ENCODE data around the gene P2RY12.

The P2RY12 gene

DNA sequence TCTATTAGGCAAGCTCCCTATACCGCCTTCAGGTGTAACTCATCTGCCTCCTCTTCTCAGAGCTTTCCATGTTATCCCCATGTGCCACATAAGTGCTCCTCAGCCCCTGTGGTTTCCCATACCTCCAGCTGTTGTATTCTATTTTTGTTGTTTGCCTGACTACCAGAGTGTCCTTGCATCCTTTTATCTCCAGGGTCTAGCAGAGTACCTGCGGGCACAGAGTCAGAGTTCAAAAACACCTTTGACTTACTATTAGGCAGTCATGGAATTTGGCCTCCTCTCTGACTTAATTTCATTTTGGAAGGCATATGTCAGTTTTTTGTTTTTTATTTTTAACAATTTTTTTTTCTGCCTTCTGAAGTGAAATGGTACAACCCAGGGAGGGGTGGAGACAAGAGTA lies 75.0 kb downstream of the P2RY12 start:
- H3K36me3 Mint-ChIP-seq (ENCODE audit: insufficient read depth) = no peaks in the 10 kb centered on the region
- H3K27ac Mint-ChIP-seq (ENCODE audit: low read depth) = no peak overlapping the region
- ATAC-seq (replicated peaks; ENCODE audit: extremely low read depth, poor library complexity, severe bottlenecking) (no peak), DNase-seq (ENCODE audit: low spot score in 2 of 2) (no peak)
- no peaks in the 10 kb centered on the region for H3K9me3 Mint-ChIP-seq
- peaks cover 13% of the 10 kb centered on the region for H3K4me1 Mint-ChIP-seq
- H3K4me3 Mint-ChIP-seq = no peak overlapping the region
- H3K27me3 Mint-ChIP-seq = no peaks in the 10 kb centered on the region

DNA sequence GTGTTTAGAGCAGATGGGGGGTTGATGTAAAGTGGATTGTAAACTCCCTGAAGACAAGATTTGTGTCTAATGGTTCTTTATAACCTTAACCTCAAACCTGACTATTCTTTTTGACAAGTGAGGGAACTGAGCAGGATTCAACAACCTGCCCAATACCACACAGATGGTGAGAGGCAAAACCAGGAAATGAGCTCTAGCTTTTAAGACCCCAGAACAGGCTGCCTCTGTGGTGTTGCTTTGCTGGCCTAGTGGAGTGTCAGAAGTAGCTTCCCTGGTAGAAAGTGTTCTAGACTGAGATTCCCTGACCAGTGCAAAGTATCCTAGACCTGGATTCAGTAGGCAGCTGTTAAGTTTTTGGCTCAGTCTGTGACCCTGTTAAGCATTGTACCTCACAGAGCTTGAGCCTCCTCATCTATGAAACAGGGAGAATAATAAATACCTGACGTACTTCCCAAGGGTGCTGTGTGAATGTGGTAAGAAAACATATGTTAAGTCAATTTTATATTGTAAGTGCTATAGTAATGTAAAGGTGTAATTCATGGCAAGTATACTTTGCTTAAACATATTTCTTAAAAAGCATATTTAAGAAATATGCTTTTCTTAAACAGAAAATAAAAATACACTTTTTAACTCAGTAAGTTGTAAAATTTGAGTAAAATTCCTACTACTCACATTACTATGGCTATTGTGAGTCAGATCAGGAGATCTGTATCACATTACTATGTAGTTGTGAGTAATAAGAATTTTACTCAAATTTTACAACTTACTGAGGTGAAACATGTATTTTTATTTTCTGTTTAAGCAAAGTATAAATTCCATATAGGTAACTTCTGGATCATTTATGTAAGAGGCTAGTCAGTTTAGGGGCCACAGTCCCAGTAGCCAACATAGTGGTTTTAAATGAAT lies 76.7 kb downstream of the P2RY12 start:
- Mint-ChIP-seq H3K36me3 (ENCODE audit: insufficient read depth) (peaks cover 1% of the 10 kb centered on the region), H3K4me1 (peaks cover 13% of the 10 kb centered on the region)
- no peak for ATAC-seq (replicated peaks; ENCODE audit: extremely low read depth, poor library complexity, severe bottlenecking)

DNA sequence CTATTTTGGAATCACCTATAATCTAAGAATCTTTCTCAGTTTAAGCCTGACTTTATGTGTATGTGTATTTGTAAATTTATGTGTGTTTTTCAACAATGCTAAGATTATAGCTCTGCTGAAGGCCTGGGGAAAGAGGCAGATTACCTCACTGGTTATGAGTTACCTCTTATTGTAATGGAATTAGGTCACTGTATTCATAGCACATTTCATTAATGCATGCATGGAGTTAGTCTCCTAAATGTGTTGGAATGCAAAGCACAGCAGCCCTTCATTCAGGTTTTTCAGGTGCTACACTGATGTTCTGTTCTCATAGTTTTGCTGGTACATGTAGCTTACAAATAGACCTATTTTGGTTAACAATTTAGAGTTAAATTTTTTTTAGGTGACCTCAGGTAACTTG lies 77.4 kb downstream of the P2RY12 start:
- peaks cover 20% of the 10 kb centered on the region for H3K27me3 Mint-ChIP-seq
- H3K4me3 Mint-ChIP-seq = no peak overlapping the region
- DNase-seq (ENCODE audit: low spot score in 2 of 2) (no peak), ATAC-seq (replicated peaks; ENCODE audit: extremely low read depth, poor library complexity, severe bottlenecking) (no peak)
- peaks cover 13% of the 10 kb centered on the region for H3K4me1 Mint-ChIP-seq
- H3K36me3 Mint-ChIP-seq (ENCODE audit: insufficient read depth) = peaks cover 1% of the 10 kb centered on the region
- H3K27ac Mint-ChIP-seq (ENCODE audit: low read depth) = no peak overlapping the region
- H3K9me3 Mint-ChIP-seq = no peaks in the 10 kb centered on the region

More for the DNA sequence above, 76.7 kb downstream of the P2RY12 start:
- no peaks in the 10 kb centered on the region for H3K9me3 Mint-ChIP-seq
- no peak for DNase-seq (ENCODE audit: low spot score in 2 of 2)
- H3K27me3 Mint-ChIP-seq = peaks cover 15% of the 10 kb centered on the region
- no peak overlapping the region for H3K27ac Mint-ChIP-seq (ENCODE audit: low read depth)
- H3K4me3 Mint-ChIP-seq = no peak overlapping the region

DNA sequence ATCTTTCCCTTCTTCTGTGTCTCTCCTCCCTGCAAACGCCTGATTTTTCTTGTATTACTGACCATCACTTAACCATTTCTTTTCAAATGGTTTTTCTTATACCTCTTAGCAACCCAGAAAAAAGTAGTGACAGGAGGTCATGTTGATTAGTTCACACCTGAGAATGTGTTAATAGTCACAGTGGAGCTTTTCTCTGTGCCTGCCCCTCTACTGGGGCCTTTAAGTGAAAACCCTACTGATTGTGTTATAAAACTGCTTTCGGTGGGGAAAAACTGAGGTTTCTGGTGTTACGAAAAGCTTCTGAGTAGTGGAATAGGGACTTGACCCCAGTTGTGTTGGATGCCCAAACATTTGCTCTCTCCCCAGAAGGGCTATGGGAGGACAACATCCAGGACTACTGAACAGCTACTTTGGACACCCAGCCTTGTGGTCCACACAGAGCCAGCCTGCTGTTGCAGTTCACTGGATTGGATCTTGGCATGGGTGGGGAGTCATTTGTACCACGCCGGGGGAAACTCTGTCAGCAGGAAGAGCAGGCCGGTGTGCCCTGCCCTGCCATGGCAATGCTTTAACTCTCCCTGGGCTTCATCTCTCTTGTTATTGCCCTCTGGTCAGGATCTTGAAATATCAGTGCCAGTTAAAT lies 78.3 kb downstream of the P2RY12 start:
- no peaks in the 10 kb centered on the region for H3K9me3 Mint-ChIP-seq
- H3K4me1 Mint-ChIP-seq = peaks cover 13% of the 10 kb centered on the region
- ATAC-seq (replicated peaks; ENCODE audit: extremely low read depth, poor library complexity, severe bottlenecking) (no peak), DNase-seq (ENCODE audit: low spot score in 2 of 2) (no peak)
- peaks cover 20% of the 10 kb centered on the region for H3K27me3 Mint-ChIP-seq
- H3K36me3 Mint-ChIP-seq (ENCODE audit: insufficient read depth) = peaks cover 1% of the 10 kb centered on the region
- H3K4me3 Mint-ChIP-seq = no peak overlapping the region
- no peak overlapping the region for H3K27ac Mint-ChIP-seq (ENCODE audit: low read depth)

DNA sequence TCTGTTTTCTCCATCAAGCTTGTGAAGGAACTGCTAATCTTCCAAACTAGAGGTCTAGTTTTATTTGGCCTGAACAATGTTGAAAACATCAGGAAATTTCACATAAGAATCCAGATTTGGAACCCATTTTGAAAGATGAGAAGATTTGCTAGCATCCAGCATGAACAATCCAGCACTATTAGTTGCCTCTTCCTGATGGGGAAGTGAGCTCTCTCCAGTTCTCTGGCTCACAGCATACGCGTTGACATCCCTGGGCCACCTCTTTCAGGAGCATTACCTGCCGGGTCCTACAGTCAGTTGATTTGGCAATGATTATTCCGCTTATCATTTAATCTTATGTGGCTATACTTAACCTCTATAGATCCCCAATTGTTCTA lies 78.8 kb downstream of the P2RY12 start:
- Mint-ChIP-seq H3K9me3 (no peaks in the 10 kb centered on the region), H3K36me3 (ENCODE audit: insufficient read depth) (peaks cover 1% of the 10 kb centered on the region), H3K4me1 (peaks cover 13% of the 10 kb centered on the region), H3K27ac (ENCODE audit: low read depth) (no peak overlapping the region), H3K4me3 (no peak overlapping the region), H3K27me3 (peaks cover 24% of the 10 kb centered on the region)
- ATAC-seq (replicated peaks; ENCODE audit: extremely low read depth, poor library complexity, severe bottlenecking) = no peak
- DNase-seq (ENCODE audit: low spot score in 2 of 2) = no peak

DNA sequence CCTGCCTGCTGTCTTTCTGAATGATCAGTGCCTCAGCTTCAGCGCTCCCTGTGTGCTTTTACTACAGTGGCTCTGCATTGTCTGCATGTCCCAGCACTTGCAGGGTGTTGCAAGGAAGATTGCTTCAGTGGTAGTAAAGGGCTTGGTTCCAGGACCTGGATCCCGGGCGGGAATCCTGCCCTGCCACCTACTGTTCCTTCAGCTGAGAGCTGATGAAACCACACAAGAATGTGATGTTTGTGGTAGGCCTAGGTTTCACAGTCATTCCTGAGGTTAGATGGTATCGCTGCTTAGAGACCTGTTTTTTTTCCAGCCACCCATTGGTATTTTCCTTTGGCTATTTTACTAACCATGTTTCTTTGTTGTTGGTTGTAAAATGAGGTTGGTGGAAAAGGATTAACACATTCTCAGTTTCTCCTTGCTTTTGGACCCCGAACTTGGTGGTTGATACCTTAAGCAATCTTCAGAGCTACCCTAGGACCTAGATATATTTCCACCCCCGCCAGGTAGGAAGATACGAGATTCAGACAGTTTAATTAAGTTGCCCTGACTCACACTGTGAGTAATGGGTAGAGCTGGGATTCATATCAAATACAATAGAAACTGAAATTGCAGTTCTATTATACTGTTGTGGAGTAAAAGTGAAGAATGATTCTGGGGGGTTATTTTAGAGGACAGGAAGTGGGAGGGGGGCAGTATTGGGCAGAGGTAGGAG lies 79.3 kb downstream of the P2RY12 start:
- H3K27ac Mint-ChIP-seq (ENCODE audit: low read depth) = no peak overlapping the region
- no peak overlapping the region for H3K4me3 Mint-ChIP-seq
- peaks cover 29% of the 10 kb centered on the region for H3K27me3 Mint-ChIP-seq
- peaks cover 13% of the 10 kb centered on the region for H3K4me1 Mint-ChIP-seq
- no peak for DNase-seq (ENCODE audit: low spot score in 2 of 2)
- peaks cover 1% of the 10 kb centered on the region for H3K36me3 Mint-ChIP-seq (ENCODE audit: insufficient read depth)
- no peak for ATAC-seq (replicated peaks; ENCODE audit: extremely low read depth, poor library complexity, severe bottlenecking)
- no peaks in the 10 kb centered on the region for H3K9me3 Mint-ChIP-seq

DNA sequence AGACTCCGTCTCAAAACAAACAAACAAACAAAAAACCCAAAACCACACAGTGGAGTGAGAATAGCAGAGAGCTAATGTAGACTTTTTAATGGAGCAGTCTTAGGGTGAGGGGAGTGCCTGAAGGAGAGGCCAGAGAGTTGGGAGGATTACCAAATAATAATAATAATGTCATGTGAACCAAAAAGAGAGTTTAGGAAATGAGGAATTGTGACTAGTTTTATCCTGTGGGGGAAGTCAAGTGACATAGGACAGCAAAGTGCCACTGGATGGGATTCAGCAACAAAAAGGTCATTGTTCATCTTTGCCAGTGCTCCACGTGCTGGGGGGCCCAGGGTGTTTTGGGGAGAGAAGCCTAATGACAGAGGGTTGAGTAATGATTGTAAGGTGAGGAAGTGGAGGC lies 80.8 kb downstream of the P2RY12 start:
- Mint-ChIP-seq H3K27ac (ENCODE audit: low read depth) (no peak overlapping the region), H3K36me3 (ENCODE audit: insufficient read depth) (peaks cover 1% of the 10 kb centered on the region), H3K4me3 (no peak overlapping the region), H3K9me3 (no peaks in the 10 kb centered on the region), H3K4me1 (peaks cover 13% of the 10 kb centered on the region), H3K27me3 (peaks cover 44% of the 10 kb centered on the region)
- no peak for DNase-seq (ENCODE audit: low spot score in 2 of 2)
- ATAC-seq (replicated peaks; ENCODE audit: extremely low read depth, poor library complexity, severe bottlenecking) = no peak

DNA sequence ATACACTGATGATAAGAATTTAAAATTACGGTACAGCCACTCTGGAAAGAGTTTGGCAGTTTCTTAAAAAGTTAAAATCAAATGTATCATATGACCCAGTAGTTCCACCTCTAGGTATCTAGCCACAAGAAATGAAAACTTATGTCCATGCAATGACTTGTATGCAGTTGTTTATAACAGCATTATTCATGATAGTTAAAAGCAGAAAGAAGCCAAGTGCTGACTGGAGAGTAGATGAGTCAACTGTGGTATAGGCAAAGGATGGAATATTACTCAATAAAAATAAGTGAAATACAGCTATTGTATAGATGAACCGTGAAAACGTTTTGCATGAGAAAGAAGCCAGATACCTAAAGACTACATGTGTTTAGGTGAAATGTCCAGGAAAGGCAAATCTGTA lies 82.8 kb downstream of the P2RY12 start:
- peaks cover 1% of the 10 kb centered on the region for H3K36me3 Mint-ChIP-seq (ENCODE audit: insufficient read depth)
- H3K9me3 Mint-ChIP-seq = no peaks in the 10 kb centered on the region
- H3K4me1 Mint-ChIP-seq = peaks cover 13% of the 10 kb centered on the region
- H3K27me3 Mint-ChIP-seq = peaks cover 44% of the 10 kb centered on the region
- no peak for ATAC-seq (replicated peaks; ENCODE audit: extremely low read depth, poor library complexity, severe bottlenecking)
- DNase-seq (ENCODE audit: low spot score in 2 of 2) = no peak
- no peak overlapping the region for H3K4me3 Mint-ChIP-seq
- no peak overlapping the region for H3K27ac Mint-ChIP-seq (ENCODE audit: low read depth)

DNA sequence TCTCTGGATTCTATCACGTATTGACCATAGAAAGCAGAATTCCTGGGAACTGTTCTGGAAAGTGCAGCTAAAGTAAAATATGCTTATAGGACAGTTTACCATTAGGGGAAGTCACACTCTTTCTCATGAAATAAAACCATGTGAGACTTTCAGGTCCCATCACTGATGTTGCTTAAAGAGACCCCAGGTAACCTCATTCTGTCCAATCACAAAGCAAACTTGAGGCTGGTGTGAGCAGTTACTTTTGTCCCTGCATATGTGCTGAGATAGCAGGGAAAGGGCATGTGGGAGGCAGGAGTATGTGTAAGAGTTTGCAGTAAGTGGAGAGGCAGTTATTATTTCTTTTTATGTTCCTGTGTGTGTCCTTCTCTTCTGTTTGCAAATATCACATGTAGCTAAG lies 84.0 kb downstream of the P2RY12 start:
- ATAC-seq (replicated peaks; ENCODE audit: extremely low read depth, poor library complexity, severe bottlenecking) (no peak), DNase-seq (ENCODE audit: low spot score in 2 of 2) (no peak)
- Mint-ChIP-seq H3K27ac (ENCODE audit: low read depth) (no peak overlapping the region), H3K27me3 (peaks cover 47% of the 10 kb centered on the region), H3K4me1 (peaks cover 7% of the 10 kb centered on the region), H3K9me3 (no peaks in the 10 kb centered on the region), H3K36me3 (ENCODE audit: insufficient read depth) (peaks cover 1% of the 10 kb centered on the region), H3K4me3 (no peak overlapping the region)

DNA sequence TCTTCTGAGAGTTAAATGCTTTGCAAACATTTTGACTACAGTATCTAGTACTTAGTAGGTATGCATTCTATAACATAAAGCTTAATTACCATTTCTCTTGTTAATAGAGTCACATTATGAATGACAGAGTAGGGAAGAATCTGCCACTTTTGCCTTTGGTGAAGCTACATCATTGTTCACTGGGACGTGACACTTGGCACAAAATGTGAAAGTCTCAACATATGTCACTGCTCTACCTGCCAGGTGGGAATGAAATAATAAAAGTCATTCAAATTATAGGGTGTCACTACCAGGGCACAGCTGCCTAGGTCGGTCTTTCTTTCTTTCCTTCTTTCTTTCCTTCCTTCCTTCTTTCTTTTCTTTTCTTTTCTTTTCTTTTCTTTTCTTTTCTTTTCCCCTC lies 85.5 kb downstream of the P2RY12 start:
- Mint-ChIP-seq H3K27ac (ENCODE audit: low read depth) (no peak overlapping the region), H3K4me1 (no peaks in the 10 kb centered on the region), H3K36me3 (ENCODE audit: insufficient read depth) (peaks cover 1% of the 10 kb centered on the region), H3K27me3 (peaks cover 58% of the 10 kb centered on the region), H3K9me3 (no peaks in the 10 kb centered on the region), H3K4me3 (no peak overlapping the region)
- DNase-seq (ENCODE audit: low spot score in 2 of 2) (no peak), ATAC-seq (replicated peaks; ENCODE audit: extremely low read depth, poor library complexity, severe bottlenecking) (no peak)

DNA sequence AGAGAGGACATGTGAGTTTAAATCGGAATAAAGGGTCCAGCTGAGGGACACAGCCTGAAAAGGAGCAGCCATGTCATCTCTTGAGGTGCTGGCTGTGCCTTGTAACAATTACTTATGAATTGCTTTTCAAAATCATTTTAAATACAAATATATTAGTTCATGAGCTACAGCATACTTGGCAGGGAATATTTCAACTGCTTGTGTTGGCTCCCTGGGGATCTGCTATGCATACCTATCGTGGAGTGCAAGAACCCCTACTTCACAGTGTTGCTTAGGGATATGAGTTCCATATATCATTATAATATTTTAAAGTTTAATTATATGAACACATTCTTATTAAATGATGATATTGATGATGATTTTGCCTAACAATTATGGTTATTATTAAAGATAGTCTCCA lies 87.1 kb downstream of the P2RY12 start:
- Mint-ChIP-seq H3K27ac (ENCODE audit: low read depth) (no peak overlapping the region), H3K36me3 (ENCODE audit: insufficient read depth) (no peaks in the 10 kb centered on the region), H3K4me3 (no peak overlapping the region), H3K4me1 (no peaks in the 10 kb centered on the region), H3K9me3 (no peaks in the 10 kb centered on the region), H3K27me3 (peaks cover 57% of the 10 kb centered on the region)
- ATAC-seq (replicated peaks; ENCODE audit: extremely low read depth, poor library complexity, severe bottlenecking) (no peak), DNase-seq (ENCODE audit: low spot score in 2 of 2) (no peak)

DNA sequence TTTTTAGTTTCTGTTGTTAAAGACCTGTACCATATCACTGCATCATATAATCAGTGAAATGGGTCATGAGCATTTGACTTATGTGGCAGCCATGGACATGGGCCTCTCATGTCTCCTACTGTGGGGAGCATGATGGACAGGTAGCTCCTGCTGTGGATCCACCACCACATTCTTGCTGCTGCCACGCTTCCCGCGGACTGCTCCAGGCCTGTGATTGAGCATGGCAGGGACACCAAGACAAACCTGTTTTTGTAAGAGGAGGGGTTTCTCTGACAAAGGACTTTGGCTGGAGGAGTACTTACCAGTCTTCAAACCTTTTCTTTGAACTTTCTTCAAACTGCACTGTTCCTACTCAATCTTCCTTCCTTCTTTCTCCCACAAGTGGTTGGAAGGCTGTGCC lies 88.3 kb downstream of the P2RY12 start:
- ATAC-seq (replicated peaks; ENCODE audit: extremely low read depth, poor library complexity, severe bottlenecking) = no peak
- Mint-ChIP-seq H3K27ac (ENCODE audit: low read depth) (no peak overlapping the region), H3K27me3 (peaks cover 65% of the 10 kb centered on the region), H3K36me3 (ENCODE audit: insufficient read depth) (no peaks in the 10 kb centered on the region), H3K9me3 (no peaks in the 10 kb centered on the region), H3K4me3 (no peak overlapping the region), H3K4me1 (no peaks in the 10 kb centered on the region)
- no peak for DNase-seq (ENCODE audit: low spot score in 2 of 2)

DNA sequence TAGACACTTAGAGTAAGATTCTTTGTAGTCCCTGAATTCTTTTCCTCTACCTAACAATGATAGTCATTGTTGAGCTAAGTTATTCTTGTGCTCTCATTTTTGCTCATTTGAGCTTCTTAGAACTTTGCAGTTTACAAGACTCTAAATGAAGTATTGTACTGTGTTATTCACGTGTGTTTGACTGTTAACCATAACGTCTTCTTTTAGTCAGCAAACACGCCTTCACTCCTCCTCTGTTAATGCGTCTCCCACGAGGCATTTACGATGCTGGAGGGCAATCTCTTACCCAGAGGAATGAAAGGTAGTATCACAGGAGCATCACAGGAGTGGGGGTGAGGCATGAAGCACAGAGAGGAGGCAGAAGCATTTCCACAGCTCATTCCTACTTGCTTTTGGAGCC lies 91.4 kb downstream of the P2RY12 start:
- no peak overlapping the region for H3K4me3 Mint-ChIP-seq
- peaks cover 2% of the 10 kb centered on the region for H3K36me3 Mint-ChIP-seq (ENCODE audit: insufficient read depth)
- H3K4me1 Mint-ChIP-seq = no peaks in the 10 kb centered on the region
- no peak for DNase-seq (ENCODE audit: low spot score in 2 of 2)
- H3K27me3 Mint-ChIP-seq = peaks cover 41% of the 10 kb centered on the region
- H3K27ac Mint-ChIP-seq (ENCODE audit: low read depth) = no peak overlapping the region
- no peaks in the 10 kb centered on the region for H3K9me3 Mint-ChIP-seq
- no peak for ATAC-seq (replicated peaks; ENCODE audit: extremely low read depth, poor library complexity, severe bottlenecking)
